H1 (cell line): ENCODE measurements around the gene DDX1. TPM values are rescaled to one million over a fixed set of nuclear protein-coding genes. Genes with fewer than 3 reads are reported as not detected.

Experiments used
- CTCF ChIA-PET: fragments of 300-600 bp; sonication (Branson Sonifier 250); formaldehyde crosslinking; loops from one replicate; lab custom pipeline; 2021; ENCODE audit not compliant: partially characterized antibody; lab: Charles Lee
- POLR2A ChIA-PET: fragments of 300-600 bp; sonication (Branson Sonifier 250); formaldehyde crosslinking; loops from one replicate; lab custom pipeline; 2021; ENCODE audit warnings: inconsistent platforms; ENCODE audit not compliant: partially characterized antibody; lab: Charles Lee
- DNase-seq, 2 experiments: peaks; one replicate each; pipeline versions ENCODE4 v3.0.0 to v3.0.0-alpha.2; 2010 to 2022; ENCODE audit warnings: low spot score in 2 of 2, low read depth in 1 of 2, mixed read lengths in 1 of 2
- FAIRE-seq: peaks from 2 replicates; lab custom pipeline; 2011; peaks lifted over from hg19 to GRCh38; lab: Jason Lieb, UNC
- H2AFZ ChIP-seq: 2 replicates; pipeline ENCODE4 v1.8.1; 2012; ENCODE audit warnings: low read length, inconsistent platforms
- H2AK5ac ChIP-seq: 2 replicates; pipeline ENCODE4 v1.6.1; 2013; ENCODE audit warnings: low read depth, low read length
- H2BK120ac ChIP-seq: replicated peaks from 2 replicates; pipeline ENCODE3; 2013; ENCODE audit warnings: low read depth, low read length, inconsistent platforms
- H2BK12ac ChIP-seq: 2 replicates; pipeline ENCODE4 v1.6.1; 2013; ENCODE audit warnings: low read depth, low read length
- H2BK15ac ChIP-seq: 2 replicates; pipeline ENCODE4 v1.6.1; 2013; ENCODE audit warnings: low read length
- H2BK20ac ChIP-seq: 2 replicates; pipeline ENCODE4 v1.6.1; 2013; ENCODE audit warnings: low read length
- H2BK5ac ChIP-seq: 2 replicates; pipeline ENCODE4 v1.6.1; 2013; ENCODE audit warnings: low read depth, low read length
- H3K14ac ChIP-seq: 2 replicates; pipeline ENCODE4 v1.6.1; 2013; ENCODE audit warnings: inconsistent platforms; ENCODE audit not compliant: insufficient read length
- H3K18ac ChIP-seq: 2 replicates; pipeline ENCODE4 v1.6.1; 2013; ENCODE audit warnings: low read length; ENCODE audit errors: extremely low read depth
- H3K23ac ChIP-seq: 2 replicates; pipeline ENCODE4 v1.6.1; 2013; ENCODE audit warnings: inconsistent platforms; ENCODE audit not compliant: insufficient read length
- H3K23me2 ChIP-seq: 2 replicates; pipeline ENCODE4 v1.6.1; 2013; ENCODE audit warnings: low read depth, low read length
- H3K27ac ChIP-seq: 2 replicates; pipeline ENCODE4 v1.6.1; 2011; ENCODE audit warnings: low read depth, low read length, inconsistent platforms
- H3K27me3 ChIP-seq, 4 experiments: replicated peaks in 1 of 4; 1 replicate in 1 of 4; 2 replicates in 3 of 4; pipeline versions ENCODE4 v1.6.1 to v1.8.1; 2011 to 2013; ENCODE audit warnings: low read length in 3 of 4, mild to moderate bottlenecking in 3 of 4, inconsistent platforms in 2 of 4, mixed read lengths in 2 of 4, moderate library complexity in 1 of 4; ENCODE audit not compliant: control insufficient read depth in 3 of 4, insufficient read depth in 3 of 4; ENCODE audit errors: extremely low read depth in 1 of 4
- H3K36me3 ChIP-seq, 4 experiments: 2 replicates each; pipeline versions ENCODE4 v1.6.1 to v1.8.1; 2011 to 2013; ENCODE audit warnings: mild to moderate bottlenecking in 4 of 4, low read length in 3 of 4, moderate library complexity in 2 of 4, control low read depth in 1 of 4, inconsistent platforms in 1 of 4; ENCODE audit not compliant: insufficient read depth in 4 of 4, control insufficient read depth in 2 of 4
- H3K4ac ChIP-seq: replicated peaks from 2 replicates; pipeline ENCODE3; 2013; ENCODE audit warnings: low read length, low read depth, mixed read lengths, inconsistent platforms; ENCODE audit not compliant: insufficient read length
- H3K4me1 ChIP-seq, 4 experiments: replicated peaks in 1 of 4; 1 replicate in 1 of 4; 2 replicates in 3 of 4; pipeline versions ENCODE4 v1.6.1 to v1.8.1; 2011 to 2013; ENCODE audit warnings: low read length in 3 of 4, inconsistent platforms in 2 of 4, mixed read lengths in 1 of 4; ENCODE audit not compliant: insufficient read depth in 4 of 4, control insufficient read depth in 3 of 4
- H3K4me2 ChIP-seq, 2 experiments: 2 replicates each; pipeline versions ENCODE4 v1.6.1 to v1.8.1; 2011 to 2013; ENCODE audit warnings: low read depth in 2 of 2, low read length in 2 of 2, control low read depth in 1 of 2, inconsistent platforms in 1 of 2, mild to moderate bottlenecking in 1 of 2; ENCODE audit not compliant: insufficient read depth in 1 of 2
- H3K4me3 ChIP-seq, 4 experiments: fragments of 200-600, 300-600 bp in 1 of 4; sonication (generic), shearing (Covaris generic), sonication (Bioruptor Twin) in 1 of 4; 2 replicates each; pipeline versions ENCODE4 v1.5.1 to v1.8.1; 2011 to 2016; ENCODE audit warnings: low read length in 4 of 4, low read depth in 3 of 4, control low read depth in 2 of 4, inconsistent platforms in 2 of 4, mild to moderate bottlenecking in 2 of 4, mixed read lengths in 1 of 4, moderate library complexity in 1 of 4; ENCODE audit not compliant: insufficient read depth in 2 of 4; ENCODE audit errors: extremely low read depth in 1 of 4
- H3K56ac ChIP-seq: replicated peaks from 2 replicates; pipeline ENCODE3; 2013; ENCODE audit warnings: low read depth, mild to moderate bottlenecking, mixed read lengths, low read length, inconsistent platforms; ENCODE audit not compliant: insufficient read length
- H3K79me1 ChIP-seq: 2 replicates; pipeline ENCODE4 v1.6.1; 2013; ENCODE audit warnings: low read depth, low read length, control low read depth
- H3K79me2 ChIP-seq, 2 experiments: 2 replicates each; pipeline versions ENCODE4 v1.6.1 to v1.8.1; 2012 to 2013; ENCODE audit warnings: low read length in 2 of 2, mild to moderate bottlenecking in 2 of 2, inconsistent platforms in 1 of 2; ENCODE audit not compliant: insufficient read depth in 2 of 2, control insufficient read depth in 1 of 2
- H3K9ac ChIP-seq, 4 experiments: replicated peaks in 1 of 4; 1 replicate in 1 of 4; 2 replicates in 3 of 4; pipeline versions ENCODE4 v1.6.1 to v1.8.1; 2011 to 2013; ENCODE audit warnings: low read depth in 3 of 4, low read length in 3 of 4, control low read depth in 2 of 4, mild to moderate bottlenecking in 2 of 4, moderate library complexity in 2 of 4, inconsistent platforms in 1 of 4; ENCODE audit errors: extremely low read depth in 1 of 4
- H3K9me3 ChIP-seq, 2 experiments: 2 replicates each; pipeline versions ENCODE4 v1.6.1 to v1.8.1; 2012 to 2013; ENCODE audit warnings: mild to moderate bottlenecking in 2 of 2, moderate library complexity in 2 of 2, control low read depth in 1 of 2, inconsistent platforms in 1 of 2, low read depth in 1 of 2, low read length in 1 of 2, mixed read lengths in 1 of 2; ENCODE audit not compliant: insufficient read depth in 2 of 2
- H4K20me1 ChIP-seq, 2 experiments: replicated peaks in 1 of 2; 2 replicates each; pipeline versions ENCODE3 to v1.8.1; 2011 to 2013; ENCODE audit warnings: inconsistent platforms in 2 of 2, low read length in 2 of 2, mild to moderate bottlenecking in 1 of 2; ENCODE audit not compliant: insufficient read depth in 2 of 2, control insufficient read depth in 1 of 2
- H4K5ac ChIP-seq: 2 replicates; pipeline ENCODE4 v1.6.1; 2013; ENCODE audit warnings: low read length, low read depth, mixed read lengths, inconsistent platforms; ENCODE audit not compliant: insufficient read length
- H4K8ac ChIP-seq: 2 replicates; pipeline ENCODE4 v1.8.0; 2013; ENCODE audit warnings: mild to moderate bottlenecking, moderate library complexity, low read length, inconsistent platforms; ENCODE audit not compliant: insufficient read depth; ENCODE audit errors: extremely low read depth
- H4K91ac ChIP-seq: replicated peaks from 2 replicates; pipeline ENCODE3; 2013; ENCODE audit warnings: low read length, mixed read lengths, inconsistent platforms; ENCODE audit not compliant: insufficient read length
- CBX8 ChIP-seq: fragments of 300-800, 300-1000 bp; sonication (generic); IDR thresholded peaks from 2 replicates; pipeline ENCODE4 v1.7.1; 2016; ENCODE audit warnings: low read depth, low read length, borderline replicate concordance
- CTCF ChIP-seq, 3 experiments: IDR thresholded peaks; 1 replicate in 2 of 3; 2 replicates in 1 of 3; pipeline versions ENCODE4 v1.5.1 to v1.6.1; 2011; ENCODE audit warnings: low read length in 3 of 3, mild to moderate bottlenecking in 3 of 3, inconsistent platforms in 2 of 3, low read depth in 1 of 3, moderate library complexity in 1 of 3; ENCODE audit not compliant: insufficient read depth in 1 of 3; ENCODE audit errors: control extremely low read depth in 1 of 3
- JUN ChIP-seq: IDR thresholded peaks from 2 replicates; pipeline ENCODE4 v1.6.1; 2011; ENCODE audit warnings: low read depth, mild to moderate bottlenecking, improper control_type of control experiment, low read length
- RBBP5 ChIP-seq: IDR thresholded peaks from 2 replicates; pipeline ENCODE4 v1.7.1; 2012; ENCODE audit warnings: low read depth, mild to moderate bottlenecking, inconsistent platforms, low read length, moderate library complexity, borderline replicate concordance
- SIN3A ChIP-seq, 2 experiments: IDR thresholded peaks in 1 of 2; conservative IDR thresholded peaks in 1 of 2; 2 replicates each; pipeline ENCODE4 v1.6.1; 2011 to 2012; ENCODE audit warnings: low read length in 2 of 2, improper control_type of control experiment in 1 of 2, low read depth in 1 of 2, mild to moderate bottlenecking in 1 of 2
- TAF7 ChIP-seq: optimal IDR thresholded peaks from 2 replicates; pipeline ENCODE3; 2011; ENCODE audit warnings: low read depth, mild to moderate bottlenecking, inconsistent platforms, low read length, moderate library complexity, borderline replicate concordance
- YY1 ChIP-seq: IDR thresholded peaks from 2 replicates; pipeline ENCODE4 v1.6.1; 2011; ENCODE audit warnings: low read depth, mild to moderate bottlenecking, low read length
- ZNF274 ChIP-seq: IDR thresholded peaks from 2 replicates; pipeline ENCODE4 v1.7.0; 2012; ENCODE audit warnings: low read length, borderline replicate concordance; ENCODE audit errors: extremely low read depth
- WGBS, 2 experiments: shearing (Covaris generic) in 1 of 2; methylation state at CpG; one replicate each; pipeline versions ENCODE4 v1.1.6 to v1.1.7; 2013 to 2015; ENCODE audit warnings: low lambda C conversion rate in 2 of 2, mixed read lengths in 2 of 2, inconsistent platforms in 1 of 2, low coverage in 1 of 2, missing lambda C conversion rate in 1 of 2; ENCODE audit not compliant: insufficient replicate concordance in 2 of 2, insufficient coverage in 1 of 2, insufficient read length in 1 of 2; ENCODE audit errors: extremely low coverage in 1 of 2, missing lambda C conversion rate in 1 of 2; 5-methylcytosine and 5-hydroxymethylcytosine counted together
- polyA plus RNA-seq, 7 experiments: library from polyadenylated mRNA; depleted of rRNA in 3 of 7; stranded (reverse) in 5 of 7; unstranded in 2 of 7; fragments of >200 nt in 5 of 7; fragments of 200-250 nt in 2 of 7; gene quantifications; 1 replicate in 5 of 7; 2 replicates in 1 of 7; 4 replicates in 1 of 7; pipeline versions ENCODE4 v1.2.1 to v1.2.3, GENCODE V29; 2011 to 2013; ENCODE audit warnings: missing spikeins in 2 of 7, mixed read lengths in 2 of 7
- total RNA-seq: library from RNA; stranded (reverse); fragmentation: NEBNext Ultra II Directional; extraction: Animal tissue kit (Norgen Biotek cat#: 25700); gene quantifications from 2 replicates; pipeline ENCODE4 v1.2.1, GENCODE V29; 2021
- TF ChIP-seq, protein P1 (sequence below): IDR thresholded peaks from 2 replicates; pipeline ENCODE4 v1.6.1; 2012; ENCODE audit warnings: low read length, inconsistent platforms

The DDX1 gene
- total and polyA plus RNA-seq, 2 of the 8 experiments (the other 6 are each of a cell fraction or from before 2014, with no cell fraction given): 51.1 to 161 TPM

- H2BK15ac ChIP-seq: no peak overlapping the region
- no peak overlapping the region for H3K9ac ChIP-seq
- H2BK20ac ChIP-seq: no peak overlapping the region
- H4K91ac ChIP-seq: no peak overlapping the region
- no peak overlapping the region for H3K18ac ChIP-seq
- H2BK5ac ChIP-seq: no peak overlapping the region
- H4K5ac ChIP-seq: no peak overlapping the region
- no peaks in the 10 kb centered on the region for H3K27me3 ChIP-seq
- no peaks in the 10 kb centered on the region for H3K79me1 ChIP-seq
- H2AK5ac ChIP-seq: no peak overlapping the region
- no peak overlapping the region for H2AFZ ChIP-seq
- no peak overlapping the region for H3K14ac ChIP-seq
- H3K79me2 ChIP-seq: no peaks in the 10 kb centered on the region
- H3K56ac ChIP-seq: no peak overlapping the region
- peaks cover 0 to 10% (median 3%) of the 10 kb centered on the region in 4 experiments; a peak in 4 of 8 replicates for H3K36me3 ChIP-seq
- H3K4me3 ChIP-seq: no peak overlapping the region
- H3K4me1 ChIP-seq: no peaks in the 10 kb centered on the region; a peak in 1 of 7 replicates
- no peak overlapping the region for H4K8ac ChIP-seq
- DNase-seq (no peak), FAIRE-seq (no peak)
- ChIA-PET CTCF (interaction anchor here (1.0 to 6.4 kb wide), 6 partner anchors 9 to 868 kb away, joined by 3 to 31 read pairs (median 13); no protein-coding TSS in a partner anchor), POLR2A (interaction anchor here (1.3 to 1.6 kb wide), 2 partner anchors 9 to 173 kb away, joined by 3 to 4 read pairs; no protein-coding TSS in a partner anchor)
- no peaks in the 10 kb centered on the region for H3K9me3 ChIP-seq
- no peaks in the 10 kb centered on the region for H4K20me1 ChIP-seq
- 79 to 100% methylated on average over 1 to 2 of the region's 2 CpGs for WGBS, 2 experiments
- no peak overlapping the region for H3K4ac ChIP-seq
- no peak overlapping the region for H3K4me2 ChIP-seq
- H2BK120ac ChIP-seq: no peak overlapping the region
- no peak overlapping the region for H2BK12ac ChIP-seq
- no peaks in the 10 kb centered on the region for H3K23me2 ChIP-seq
- H3K27ac ChIP-seq: no peak overlapping the region
- H3K23ac ChIP-seq: no peak overlapping the region
- TF ChIP-seq SIN3A (conservative IDR thresholded peaks at IDR 0.05 in 1 of 2, IDR thresholded peaks at IDR 0.05 in 1 of 2; ENCODE audit: low read depth in 1 of 2, low read length in 2 of 2) (no peak), ZNF274 (no peak), CBX8 (no peak), JUN (no peak), CTCF (IDR thresholded peaks at IDR 0.05; ENCODE audit: control extremely low read depth in 1 of 3, insufficient read depth in 1 of 3, low read depth in 1 of 3, low read length in 3 of 3) (no peak), RBBP5 (no peak), YY1 (no peak), TAF7 (no peak)
- TF ChIP-seq, protein P1, sequence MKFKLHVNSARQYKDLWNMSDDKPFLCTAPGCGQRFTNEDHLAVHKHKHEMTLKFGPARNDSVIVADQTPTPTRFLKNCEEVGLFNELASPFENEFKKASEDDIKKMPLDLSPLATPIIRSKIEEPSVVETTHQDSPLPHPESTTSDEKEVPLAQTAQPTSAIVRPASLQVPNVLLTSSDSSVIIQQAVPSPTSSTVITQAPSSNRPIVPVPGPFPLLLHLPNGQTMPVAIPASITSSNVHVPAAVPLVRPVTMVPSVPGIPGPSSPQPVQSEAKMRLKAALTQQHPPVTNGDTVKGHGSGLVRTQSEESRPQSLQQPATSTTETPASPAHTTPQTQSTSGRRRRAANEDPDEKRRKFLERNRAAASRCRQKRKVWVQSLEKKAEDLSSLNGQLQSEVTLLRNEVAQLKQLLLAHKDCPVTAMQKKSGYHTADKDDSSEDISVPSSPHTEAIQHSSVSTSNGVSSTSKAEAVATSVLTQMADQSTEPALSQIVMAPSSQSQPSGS: no peak
Observed at GRCh38 chr2:15640784-15641183, 49.1 kb downstream of the DDX1 start.
